HepG2 (cell line): ENCODE measurements around the gene RSPH4A. TPM values are rescaled to one million over a fixed set of nuclear protein-coding genes. Genes with fewer than 3 reads are reported as not detected.

Experiments used
- AKNA ChIP-seq: sonication (generic); formaldehyde crosslinking; IDR thresholded peaks from 2 replicates; pipeline ENCODE4 v1.4.0; 2020; ENCODE audit warnings: missing genetic modification reagents, borderline replicate concordance
- FOXP1 ChIP-seq, 2 experiments: fragments of 450-650 bp in 1 of 2; IDR thresholded peaks; 2 replicates each; pipeline ENCODE4 v1.6.1; 2017 to 2018; ENCODE audit warnings: antibody characterized with exemption in 1 of 2
- KAT8 ChIP-seq: IDR thresholded peaks from 2 replicates; pipeline ENCODE4 v1.6.1; 2016; ENCODE audit warnings: missing genetic modification reagents, missing compliant biosample characterization
- MLXIP ChIP-seq: sonication (generic); formaldehyde crosslinking; IDR thresholded peaks from 2 replicates; pipeline ENCODE4 v1.9.0; 2021; ENCODE audit warnings: missing genetic modification reagents, borderline replicate concordance
- PAWR ChIP-seq: sonication (generic); formaldehyde crosslinking; IDR thresholded peaks from 2 replicates; pipeline ENCODE4 v1.4.0; 2020; ENCODE audit warnings: missing genetic modification reagents, mild to moderate bottlenecking, borderline replicate concordance
- SIX4 ChIP-seq: sonication (generic); formaldehyde crosslinking; IDR thresholded peaks from 2 replicates; pipeline ENCODE4 v1.4.0; 2020; ENCODE audit warnings: missing genetic modification reagents
- SNAPC2 ChIP-seq: sonication (generic); formaldehyde crosslinking; IDR thresholded peaks from 2 replicates; pipeline ENCODE4 v1.8.1; 2022; ENCODE audit warnings: mild to moderate bottlenecking, missing genetic modification reagents
- TP53 ChIP-seq: sonication (generic); formaldehyde crosslinking; conservative IDR thresholded peaks from 2 replicates; pipeline ENCODE4 v1.4.0; 2020; ENCODE audit warnings: missing genetic modification reagents
- ZFP1 ChIP-seq: IDR thresholded peaks from 2 replicates; pipeline ENCODE4 v1.6.1; 2016
- ZFP91 ChIP-seq: sonication (generic); formaldehyde crosslinking; IDR thresholded peaks from 2 replicates; pipeline ENCODE4 v1.9.0; 2022; ENCODE audit warnings: missing genetic modification reagents, mild to moderate bottlenecking, borderline replicate concordance
- ZNF124 ChIP-seq: sonication (generic); formaldehyde crosslinking; IDR thresholded peaks from 2 replicates; pipeline ENCODE4 v1.4.0; 2020; ENCODE audit warnings: missing genetic modification reagents
- ZNF138 ChIP-seq: sonication (generic); formaldehyde crosslinking; IDR thresholded peaks from 2 replicates; pipeline ENCODE4 v1.5.0; 2020; ENCODE audit warnings: mild to moderate bottlenecking, low read depth, missing genetic modification reagents
- ZNF468 ChIP-seq: sonication (generic); formaldehyde crosslinking; IDR thresholded peaks from 2 replicates; pipeline ENCODE4 v1.8.0; 2022; ENCODE audit warnings: mild to moderate bottlenecking, moderate library complexity, missing genetic modification reagents
- ZNF558 ChIP-seq: sonication (generic); formaldehyde crosslinking; IDR thresholded peaks from 2 replicates; pipeline ENCODE4 v1.9.0; 2022; ENCODE audit warnings: mild to moderate bottlenecking, missing genetic modification reagents, borderline replicate concordance
- ZNF660 ChIP-seq: sonication (generic); formaldehyde crosslinking; IDR thresholded peaks from 2 replicates; pipeline ENCODE4 v1.5.1; 2020; ENCODE audit warnings: mild to moderate bottlenecking, low read depth, missing genetic modification reagents, borderline replicate concordance
- ZNF746 ChIP-seq: sonication (generic); formaldehyde crosslinking; IDR thresholded peaks from 2 replicates; pipeline ENCODE4 v1.8.0; 2022; ENCODE audit warnings: mild to moderate bottlenecking, missing genetic modification reagents
- ZNF891 ChIP-seq: sonication (generic); formaldehyde crosslinking; IDR thresholded peaks from 2 replicates; pipeline ENCODE4 v1.5.0; 2020; ENCODE audit warnings: mild to moderate bottlenecking, missing genetic modification reagents
- polyA plus RNA-seq, 8 experiments: library from polyadenylated mRNA; depleted of rRNA in 3 of 8; stranded (reverse) in 7 of 8; unstranded in 1 of 8; fragments of >200 nt; fragmentation: Illumina TruSeq in 4 of 8; extraction: Trizol in 4 of 8; gene quantifications; 2 replicates each; pipeline versions ENCODE4 v1.2.1 to v1.2.3, GENCODE V29; 2011 to 2016; ENCODE audit warnings: low read depth in 4 of 8, missing spikeins in 1 of 8, mixed read lengths in 1 of 8; ENCODE audit not compliant: insufficient read depth in 1 of 8
- total RNA-seq, 5 experiments: library from RNA; depleted of rRNA; stranded (reverse); fragments of >200 nt; fragmentation: Illumina TruSeq; extraction: Trizol; gene quantifications; 2 replicates each; pipeline ENCODE4 v1.2.3, GENCODE V29; 2016; ENCODE audit warnings: low read depth in 1 of 5

Gene RSPH4A
- total and polyA plus RNA-seq, 2 of the 13 experiments (the other 11 are each of a cell fraction or from before 2014, with no cell fraction given) = 0.24 to 0.40 TPM

GRCh38 chr6:116570856-116571682 is 45.2 kb upstream of the RSPH4A start, which contains the start of gene RWDD1 (continued):
- TF ChIP-seq ZFP91 (CRISPR knock-in tag) = peak; percentile 99
- no peak for TF ChIP-seq ZNF468 (CRISPR knock-in tag)
- 0 out of 2 replicates have a peak, but pooled peaks have one; percentile 47 for TF ChIP-seq MLXIP
- TF ChIP-seq ZFP1 = peak; percentile 52; the same call in 1 of the 2 replicates
- no peak; the same call in 1 of the 2 replicates for TF ChIP-seq ZNF558 (CRISPR knock-in tag)
- TF ChIP-seq TP53 (CRISPR knock-in tag) = peak; percentile 75; the same call in 1 of the 2 replicates
- TF ChIP-seq PAWR (CRISPR knock-in tag) = peak; percentile 61; the same call in 1 of the 2 replicates
- peak; percentile 65 for TF ChIP-seq ZNF891 (CRISPR knock-in tag)
- TF ChIP-seq ZNF124 (CRISPR knock-in tag) = peak; percentile 98
- TF ChIP-seq SIX4 (CRISPR knock-in tag) = peak; percentile 68; the same call in 1 of the 2 replicates
- 0 out of 2 replicates have a peak, but pooled peaks have one; percentile 82 for TF ChIP-seq SNAPC2 (CRISPR knock-in tag)
- TF ChIP-seq ZNF138 (CRISPR knock-in tag) = no peak
- TF ChIP-seq KAT8 = peak; percentile 99
- 0 out of 2 replicates have a peak, but pooled peaks have one; percentile 37 for TF ChIP-seq ZNF660 (CRISPR knock-in tag)
- peak; percentile 84; the same call in 1 of the 2 replicates for TF ChIP-seq AKNA
- TF ChIP-seq ZNF746 (CRISPR knock-in tag) = peak; percentile 67
- no peak for TF ChIP-seq FOXP1 (IDR thresholded peaks at IDR 0.05)
- peak; percentile 41; the same call in 1 of the 2 replicates for TF ChIP-seq FOXP1 (CRISPR knock-in tag; IDR thresholded peaks at IDR 0.05)
